GM23248 (cell line): ENCODE data around the gene ESAM.

Source experiments
- EZH2 ChIP-seq: fragments of 200-600 bp; sonication (generic); IDR thresholded peaks from 2 replicates; pipeline ENCODE4 v1.6.1; 2018; ENCODE audit warnings: antibody characterized with exemption, mild to moderate bottlenecking; ENCODE audit not compliant: insufficient read depth, poor library complexity, severe bottlenecking
- EZH2phosphoT487 ChIP-seq: fragments of 200-600 bp; sonication (generic); IDR thresholded peaks from 2 replicates; pipeline ENCODE4 v1.6.1; 2018; ENCODE audit warnings: antibody characterized with exemption, moderate library complexity, mild to moderate bottlenecking, low read depth; ENCODE audit not compliant: insufficient read depth

DNA sequence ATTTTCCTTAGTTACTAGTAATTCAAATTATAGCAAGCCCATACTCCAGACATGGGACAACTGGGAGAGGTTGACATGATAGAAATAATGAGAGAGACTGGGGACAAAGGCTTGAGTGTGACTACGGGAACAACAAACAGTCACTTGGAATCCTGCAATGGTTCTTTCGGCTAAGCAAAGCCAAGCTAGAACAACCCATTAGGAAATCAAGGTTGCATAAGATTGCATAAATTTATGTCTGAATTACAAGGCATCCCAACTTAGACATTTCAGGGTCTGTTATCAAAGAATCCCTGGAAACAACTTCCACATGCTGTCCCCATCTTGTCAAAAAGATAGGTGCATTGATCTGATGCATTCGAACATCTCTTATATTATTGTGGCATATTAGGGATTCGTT, 32.5 kb downstream of the ESAM start:
- no peak for TF ChIP-seq EZH2
- TF ChIP-seq EZH2phosphoT487: no peak
